SU-DHL-6 (cell line): ENCODE measurements around the gene ADGRD2.

Source experiments
- CTCF ChIP-seq: fragments of 200-600 bp; sonication (generic); IDR thresholded peaks from one replicate; pipeline ENCODE4 v1.5.1; 2017; ENCODE audit warnings: antibody characterized with exemption, mild to moderate bottlenecking, low read length, moderate library complexity; ENCODE audit not compliant: insufficient read depth, poor library complexity, severe bottlenecking
- EZH2phosphoT487 ChIP-seq: fragments of 200-600 bp; sonication (generic), shearing (Covaris generic); conservative IDR thresholded peaks from 2 replicates; pipeline ENCODE4 v1.6.1; 2018; ENCODE audit warnings: mild to moderate bottlenecking, antibody characterized with exemption, low read length, moderate library complexity, mixed read lengths

DNA sequence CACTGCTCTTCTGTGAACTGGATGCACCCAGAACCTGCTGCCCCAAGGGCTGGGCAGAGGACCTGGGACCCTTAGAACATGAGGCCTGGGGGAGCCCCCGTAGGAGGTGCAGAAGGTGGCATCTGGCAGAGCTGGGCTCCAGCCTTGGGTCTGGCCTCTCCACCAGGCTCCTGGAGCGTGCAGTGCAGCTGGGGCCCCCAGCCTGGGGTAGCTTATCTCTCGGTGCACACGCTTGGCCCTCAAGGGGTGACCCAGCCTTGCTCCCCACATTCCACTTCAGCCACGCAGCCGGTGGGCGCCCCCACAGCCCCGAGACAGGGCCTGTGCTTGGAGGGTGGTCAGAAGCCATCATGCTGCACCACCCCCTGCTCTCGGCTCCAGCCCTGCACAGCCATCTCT lies 62.6 kb downstream of the ADGRD2 start:
- TF ChIP-seq CTCF (no peak), EZH2phosphoT487 (no peak)
